BE2C (cell line): Measurements from ENCODE around the gene SCN4A.

Source experiments
- DNase-seq: peaks from one replicate; pipeline ENCODE4 v3.0.0-alpha.2; 2020
- H3K27me3 ChIP-seq: fragments of 250-450 bp; sonication (Bioruptor Pico); 2 replicates; pipeline ENCODE4 v1.5.1; 2020; ENCODE audit warnings: mild to moderate bottlenecking
- H3K36me3 ChIP-seq: fragments of 250-450 bp; sonication (Bioruptor Pico); 2 replicates; pipeline ENCODE4 v1.5.1; 2020; ENCODE audit warnings: mild to moderate bottlenecking
- H3K4me1 ChIP-seq: fragments of 250-450 bp; sonication (Bioruptor Pico); 2 replicates; pipeline ENCODE4 v1.5.1; 2020
- H3K4me3 ChIP-seq: 2 replicates; pipeline ENCODE4 v1.5.1; 2011; ENCODE audit warnings: low read depth, low read length
- H3K9me3 ChIP-seq: fragments of 250-450 bp; sonication (Bioruptor Pico); 2 replicates; pipeline ENCODE4 v1.5.1; 2020
- TF ChIP-seq, protein P1 (sequence below): IDR thresholded peaks from 2 replicates; pipeline ENCODE4 v1.5.1; 2012; ENCODE audit warnings: mild to moderate bottlenecking, low read depth, low read length

SCN4A gene

DNA sequence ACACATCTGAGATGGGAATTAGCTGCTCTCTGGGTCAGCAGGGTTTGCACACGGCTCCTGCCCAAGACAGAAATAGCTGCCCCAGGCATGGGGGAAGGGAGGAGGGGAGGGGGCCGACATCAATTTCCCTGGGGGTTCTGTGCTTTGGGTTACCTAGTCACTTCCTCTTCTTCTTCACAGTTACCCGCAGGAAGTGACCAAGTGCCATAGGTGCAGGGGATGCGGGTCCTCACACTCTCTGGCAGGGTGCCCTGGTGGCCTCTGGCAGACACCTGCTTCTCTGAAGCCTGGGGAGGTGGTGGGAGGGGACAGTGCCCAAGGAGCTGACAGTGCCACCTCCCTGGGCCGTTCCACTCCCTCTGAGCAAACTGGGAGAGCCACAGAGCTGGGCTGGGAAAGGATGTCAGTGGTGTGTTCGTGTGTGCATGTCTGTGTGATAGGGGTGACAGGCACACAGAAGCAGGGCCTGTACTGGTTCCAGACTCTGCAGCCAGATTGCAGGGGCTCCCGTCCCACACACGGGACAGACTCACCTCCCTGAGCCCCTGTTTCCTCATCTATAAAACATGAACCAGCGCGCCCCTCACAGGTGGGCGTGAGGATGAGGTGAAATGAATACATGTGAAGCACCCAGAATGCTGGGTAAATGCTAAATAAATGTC, 18.2 kb downstream of the SCN4A start:
- Histone ChIP-seq H3K9me3 (no peaks in the 10 kb centered on the region), H3K27me3 (no peaks in the 10 kb centered on the region)
- no peak for DNase-seq

DNA sequence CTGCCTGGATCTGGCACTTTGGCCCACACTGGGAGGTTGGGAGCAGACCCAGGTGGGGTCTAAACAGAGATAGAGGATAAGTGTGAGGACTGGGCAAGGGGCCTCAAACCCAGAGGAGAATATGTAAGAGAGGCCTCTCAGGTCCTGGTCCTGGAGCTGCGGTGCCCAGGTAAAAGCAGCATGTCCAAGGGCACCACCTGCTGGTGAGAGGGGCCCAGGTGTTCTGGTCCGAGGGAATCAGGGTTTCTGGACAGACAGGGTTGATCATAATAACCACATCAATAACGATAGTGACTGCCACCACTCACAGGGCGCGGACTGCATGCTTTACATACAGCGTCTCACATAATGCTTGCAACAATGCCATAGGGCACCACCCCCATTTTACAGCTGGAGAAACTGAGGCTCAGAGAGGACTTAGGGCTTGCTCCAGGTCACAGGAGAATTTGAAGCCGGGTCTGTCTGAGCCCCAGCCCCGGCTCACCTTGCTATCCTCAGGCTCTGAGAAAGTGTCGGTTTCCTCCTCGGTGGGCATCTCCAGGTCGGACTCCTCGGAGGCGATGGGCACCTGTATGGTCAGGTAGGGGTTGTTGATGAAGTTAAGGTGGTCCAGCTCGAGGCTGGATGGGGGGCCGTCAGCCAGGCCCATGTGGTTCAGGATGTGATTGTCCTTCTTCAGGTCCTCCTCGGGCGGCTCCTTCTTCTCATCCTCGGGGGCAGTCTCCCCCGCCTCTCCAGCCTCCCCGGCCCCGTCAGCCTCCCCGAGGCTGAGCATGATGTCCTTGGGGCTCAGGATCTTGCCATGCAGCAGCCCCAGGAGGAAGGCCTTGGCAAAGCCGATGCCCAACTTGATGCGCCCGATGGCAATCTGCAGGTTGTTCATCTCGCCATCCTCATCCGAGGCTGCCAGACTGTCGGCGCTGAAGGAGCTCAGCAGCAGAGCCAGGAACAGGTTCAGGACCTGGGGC, 21.5 kb downstream of the SCN4A start:
- H3K36me3 ChIP-seq, result no peaks in the 10 kb centered on the region
- no peak overlapping the region for H3K4me3 ChIP-seq
- no peaks in the 10 kb centered on the region for H3K27me3 ChIP-seq
- H3K9me3 ChIP-seq, result no peaks in the 10 kb centered on the region
- DNase-seq, result no peak
- TF ChIP-seq, protein P1, sequence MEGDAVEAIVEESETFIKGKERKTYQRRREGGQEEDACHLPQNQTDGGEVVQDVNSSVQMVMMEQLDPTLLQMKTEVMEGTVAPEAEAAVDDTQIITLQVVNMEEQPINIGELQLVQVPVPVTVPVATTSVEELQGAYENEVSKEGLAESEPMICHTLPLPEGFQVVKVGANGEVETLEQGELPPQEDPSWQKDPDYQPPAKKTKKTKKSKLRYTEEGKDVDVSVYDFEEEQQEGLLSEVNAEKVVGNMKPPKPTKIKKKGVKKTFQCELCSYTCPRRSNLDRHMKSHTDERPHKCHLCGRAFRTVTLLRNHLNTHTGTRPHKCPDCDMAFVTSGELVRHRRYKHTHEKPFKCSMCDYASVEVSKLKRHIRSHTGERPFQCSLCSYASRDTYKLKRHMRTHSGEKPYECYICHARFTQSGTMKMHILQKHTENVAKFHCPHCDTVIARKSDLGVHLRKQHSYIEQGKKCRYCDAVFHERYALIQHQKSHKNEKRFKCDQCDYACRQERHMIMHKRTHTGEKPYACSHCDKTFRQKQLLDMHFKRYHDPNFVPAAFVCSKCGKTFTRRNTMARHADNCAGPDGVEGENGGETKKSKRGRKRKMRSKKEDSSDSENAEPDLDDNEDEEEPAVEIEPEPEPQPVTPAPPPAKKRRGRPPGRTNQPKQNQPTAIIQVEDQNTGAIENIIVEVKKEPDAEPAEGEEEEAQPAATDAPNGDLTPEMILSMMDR, result peak; percentile 42
- no peaks in the 10 kb centered on the region for H3K4me1 ChIP-seq

More for the DNA sequence above, 18.2 kb downstream of the SCN4A start:
- no peak overlapping the region for H3K4me3 ChIP-seq
- no peaks in the 10 kb centered on the region for H3K36me3 ChIP-seq
- TF ChIP-seq, protein P1, result no peak
- no peaks in the 10 kb centered on the region for H3K4me1 ChIP-seq

GRCh38 chr17:63949576-63950250, 23.0 kb downstream of the SCN4A start:
- H3K4me3 ChIP-seq, result no peak overlapping the region
- no peaks in the 10 kb centered on the region for H3K9me3 ChIP-seq
- no peaks in the 10 kb centered on the region for H3K4me1 ChIP-seq
- no peaks in the 10 kb centered on the region for H3K36me3 ChIP-seq
- DNase-seq, result no peak
- TF ChIP-seq, protein P1, result no peak
- H3K27me3 ChIP-seq, result no peaks in the 10 kb centered on the region

DNA sequence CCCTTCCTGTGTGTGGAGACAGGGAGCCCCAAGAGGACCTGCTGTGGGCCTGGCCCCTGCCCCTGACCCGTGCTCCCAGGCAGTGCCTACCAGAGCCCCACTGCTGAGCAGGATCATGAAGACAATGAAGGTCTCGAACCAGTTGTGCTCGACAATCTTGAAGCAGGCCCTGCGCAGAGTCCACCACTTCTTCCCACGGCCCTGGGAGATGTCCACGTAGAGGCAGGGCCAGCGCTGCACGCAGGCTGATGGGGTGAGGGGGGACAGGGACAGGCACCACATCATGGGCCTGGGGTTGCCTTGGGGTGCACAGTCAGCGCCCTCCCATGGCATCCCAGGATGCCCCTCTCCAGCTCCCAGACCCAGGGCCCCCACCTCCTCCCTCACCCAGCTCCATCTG, 24.2 kb downstream of the SCN4A start:
- DNase-seq, result no peak
- H3K4me3 ChIP-seq, result no peak overlapping the region
- H3K36me3 ChIP-seq, result no peaks in the 10 kb centered on the region
- H3K9me3 ChIP-seq, result no peaks in the 10 kb centered on the region
- H3K4me1 ChIP-seq, result no peaks in the 10 kb centered on the region
- TF ChIP-seq, protein P1, result no peak
- H3K27me3 ChIP-seq, result no peaks in the 10 kb centered on the region

DNA sequence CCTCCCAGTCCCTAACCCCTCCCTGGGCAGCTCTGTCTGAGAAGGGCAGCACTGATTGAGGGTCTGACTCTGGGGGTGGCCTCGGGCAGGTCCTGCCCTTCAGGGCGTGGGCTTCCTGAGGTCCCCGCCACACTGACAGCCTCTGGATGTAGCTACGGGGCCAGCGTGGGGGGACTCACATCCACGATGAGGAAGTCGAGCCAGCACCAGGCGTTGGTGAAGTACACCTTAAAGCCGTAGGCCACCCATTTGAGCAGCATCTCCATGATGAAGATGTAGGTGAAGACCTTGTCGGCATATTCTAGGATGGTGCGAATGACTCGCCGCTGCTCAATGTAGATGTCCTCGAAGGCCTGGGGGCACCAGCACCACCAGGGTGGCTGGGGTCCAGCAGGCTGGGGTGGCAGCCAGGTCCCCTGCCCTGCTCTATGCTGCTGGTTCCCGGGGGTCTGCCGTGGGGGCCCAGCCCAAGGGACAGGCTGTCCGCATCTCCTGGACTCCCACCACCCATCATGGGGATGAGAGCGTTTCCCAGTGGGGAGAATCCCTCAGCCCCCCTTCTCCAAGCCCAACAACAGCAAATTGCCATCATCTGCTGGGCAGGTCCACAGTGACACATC, 24.9 kb downstream of the SCN4A start:
- H3K4me1 ChIP-seq, result no peaks in the 10 kb centered on the region

More for the DNA sequence above, 24.9 kb downstream of the SCN4A start:
- H3K9me3 ChIP-seq, result no peaks in the 10 kb centered on the region
- no peaks in the 10 kb centered on the region for H3K27me3 ChIP-seq
- H3K36me3 ChIP-seq, result no peaks in the 10 kb centered on the region
- H3K4me3 ChIP-seq, result no peak overlapping the region
- TF ChIP-seq, protein P1, result no peak
- DNase-seq, result no peak
